ENCODE measurements around the gene BCL6. TPM values are rescaled to one million over a fixed set of nuclear protein-coding genes. Genes with fewer than 3 reads are reported as not detected.
"Not testable (repeated sequence)": the region's sequence is repeated elsewhere in the genome, so short reads cannot be mapped to it uniquely, and the experiment has no call there.

The BCL6 gene
- total RNA-seq, 4 donors from 2014 or later = 7.4 to 79.2 (median 25.7) TPM

DNA sequence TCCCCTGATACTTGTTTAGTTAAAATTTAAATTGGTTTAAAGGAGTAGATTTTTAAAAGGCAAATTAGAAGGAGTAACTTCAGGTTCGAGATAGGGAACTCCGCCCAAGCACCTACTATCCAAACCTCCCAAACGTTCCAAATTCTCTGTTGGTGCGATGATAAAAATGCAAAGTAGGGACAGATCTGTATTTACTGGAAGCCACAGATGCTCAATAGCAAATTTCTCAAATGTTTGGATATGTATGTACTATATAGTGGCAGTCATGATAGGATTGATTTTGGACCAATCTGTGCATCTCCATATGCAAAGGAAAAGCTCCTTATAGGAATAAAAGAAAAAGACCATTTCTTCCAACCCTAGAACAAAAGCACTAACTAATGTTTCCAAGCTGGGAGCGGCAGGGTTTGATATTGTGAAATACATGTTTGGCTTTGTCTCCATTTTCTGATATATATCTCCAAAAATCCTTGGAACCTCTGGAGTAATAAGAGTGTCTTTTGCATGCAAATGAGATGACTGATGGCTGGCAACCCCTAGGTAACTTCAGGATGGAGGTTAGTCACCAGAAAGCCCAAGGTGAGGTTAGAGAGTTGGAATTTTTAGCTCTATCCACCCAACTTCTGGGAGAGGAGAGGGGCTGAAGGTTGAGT is 58.5 kb downstream of the BCL6 start:
- Histone ChIP-seq H3K4me1 (no peaks in the 10 kb centered on the region), H3K4me3 (no peak overlapping the region), H3K27me3 (no peaks in the 10 kb centered on the region), H3K36me3 (no peaks in the 10 kb centered on the region), H3K27ac (no peak overlapping the region), H3K9me3 (peaks cover 0 to 5% (median 0%) of the 10 kb centered on the region in 4 donors)
- TF ChIP-seq POLR2A (IDR thresholded peaks at IDR 0.05) (no peak), CTCF (IDR thresholded peaks at IDR 0.05) (no peak)
- no peak for DNase-seq

- no peak overlapping the region for H3K4me3 ChIP-seq
- H3K4me1 ChIP-seq = no peaks in the 10 kb centered on the region
- H3K27ac ChIP-seq = no peak overlapping the region
- TF ChIP-seq POLR2A (IDR thresholded peaks at IDR 0.05) (no peak), CTCF (IDR thresholded peaks at IDR 0.05) (no peak)
- no peak for DNase-seq
- H3K9me3 ChIP-seq = peaks cover 0 to 5% (median 0%) of the 10 kb centered on the region in 4 donors
- no peaks in the 10 kb centered on the region for H3K27me3 ChIP-seq
- H3K36me3 ChIP-seq = no peaks in the 10 kb centered on the region
Measured at GRCh38 chr3:187685948-187686347, 59.3 kb downstream of the BCL6 start.

DNA sequence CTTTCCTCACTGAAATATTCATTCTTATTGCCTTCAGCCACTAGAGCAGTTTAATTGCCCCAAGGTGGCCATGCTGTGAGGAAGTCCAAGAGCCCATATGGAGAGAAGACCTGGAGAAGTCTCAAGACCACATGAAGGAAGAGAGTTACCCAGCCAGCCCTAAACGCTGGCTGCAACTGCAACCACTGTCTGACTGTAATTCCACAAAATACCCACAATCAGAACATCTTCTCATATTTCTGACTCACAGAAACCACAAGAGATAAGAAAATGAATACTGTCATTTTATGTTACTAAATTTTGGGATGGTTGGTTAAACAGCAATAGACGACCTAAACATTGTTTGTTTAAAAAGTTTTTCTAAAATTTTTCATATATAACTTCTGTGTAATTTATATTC is 60.4 kb downstream of the BCL6 start:
- peaks cover 0 to 5% (median 0%) of the 10 kb centered on the region in 4 donors for H3K9me3 ChIP-seq
- H3K36me3 ChIP-seq = no peaks in the 10 kb centered on the region
- no peak for DNase-seq
- H3K4me3 ChIP-seq = no peak overlapping the region
- no peak for TF ChIP-seq CTCF (IDR thresholded peaks at IDR 0.05)
- TF ChIP-seq POLR2A (IDR thresholded peaks at IDR 0.05) = no peak
- H3K27ac ChIP-seq = no peak overlapping the region
- no peaks in the 10 kb centered on the region for H3K27me3 ChIP-seq
- no peaks in the 10 kb centered on the region for H3K4me1 ChIP-seq

DNA sequence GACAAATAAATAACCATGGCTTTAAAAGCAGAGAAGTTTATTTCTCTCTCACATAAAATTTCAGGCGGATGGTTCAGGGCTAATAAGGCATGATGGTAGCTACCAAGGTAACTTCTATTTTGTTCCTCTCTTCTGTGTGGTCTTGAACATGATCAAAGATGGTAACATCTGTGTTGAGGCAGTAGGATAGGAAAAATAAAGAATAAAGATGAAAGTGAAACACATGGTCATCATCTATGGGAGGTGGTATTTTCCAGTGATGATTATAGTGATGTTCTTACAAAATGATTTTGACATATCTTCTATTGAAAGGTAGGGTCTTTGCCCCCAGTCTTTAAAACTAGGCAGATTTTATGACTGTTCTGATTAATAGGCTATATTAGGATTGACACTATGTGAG is 60.8 kb downstream of the BCL6 start:
- TF ChIP-seq CTCF (IDR thresholded peaks at IDR 0.05) (no peak), POLR2A (IDR thresholded peaks at IDR 0.05) (no peak)
- H3K4me3 ChIP-seq = no peak overlapping the region
- DNase-seq = no peak
- no peaks in the 10 kb centered on the region for H3K4me1 ChIP-seq
- no peaks in the 10 kb centered on the region for H3K27me3 ChIP-seq
- peaks cover 0 to 5% (median 0%) of the 10 kb centered on the region in 4 donors for H3K9me3 ChIP-seq
- no peaks in the 10 kb centered on the region for H3K36me3 ChIP-seq
- H3K27ac ChIP-seq = no peak overlapping the region

DNA sequence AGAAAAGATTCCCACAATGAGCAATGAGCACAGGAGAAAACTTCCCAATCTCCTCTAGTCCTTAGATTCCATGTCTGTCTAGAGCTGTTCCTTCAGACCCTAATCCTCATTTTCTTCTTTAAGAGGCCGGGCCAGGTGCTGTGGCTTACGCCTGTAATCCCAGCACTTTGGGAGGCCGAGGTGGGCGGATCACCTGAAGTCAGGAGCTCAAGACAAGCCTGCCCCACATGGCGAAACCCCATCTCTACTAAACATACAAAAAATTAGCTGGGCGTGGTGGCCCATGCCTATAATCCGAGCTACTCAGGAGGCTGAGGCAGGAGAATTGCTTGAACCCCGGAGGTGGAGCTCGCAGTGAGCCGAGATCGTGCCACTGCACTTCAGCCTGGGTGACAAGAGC is 63.5 kb downstream of the BCL6 start:
- H3K36me3 ChIP-seq, H3K9me3 ChIP-seq, H3K27ac ChIP-seq, DNase-seq, H3K4me1 ChIP-seq, H3K27me3 ChIP-seq, H3K4me3 ChIP-seq: not testable (repeated sequence)

DNA sequence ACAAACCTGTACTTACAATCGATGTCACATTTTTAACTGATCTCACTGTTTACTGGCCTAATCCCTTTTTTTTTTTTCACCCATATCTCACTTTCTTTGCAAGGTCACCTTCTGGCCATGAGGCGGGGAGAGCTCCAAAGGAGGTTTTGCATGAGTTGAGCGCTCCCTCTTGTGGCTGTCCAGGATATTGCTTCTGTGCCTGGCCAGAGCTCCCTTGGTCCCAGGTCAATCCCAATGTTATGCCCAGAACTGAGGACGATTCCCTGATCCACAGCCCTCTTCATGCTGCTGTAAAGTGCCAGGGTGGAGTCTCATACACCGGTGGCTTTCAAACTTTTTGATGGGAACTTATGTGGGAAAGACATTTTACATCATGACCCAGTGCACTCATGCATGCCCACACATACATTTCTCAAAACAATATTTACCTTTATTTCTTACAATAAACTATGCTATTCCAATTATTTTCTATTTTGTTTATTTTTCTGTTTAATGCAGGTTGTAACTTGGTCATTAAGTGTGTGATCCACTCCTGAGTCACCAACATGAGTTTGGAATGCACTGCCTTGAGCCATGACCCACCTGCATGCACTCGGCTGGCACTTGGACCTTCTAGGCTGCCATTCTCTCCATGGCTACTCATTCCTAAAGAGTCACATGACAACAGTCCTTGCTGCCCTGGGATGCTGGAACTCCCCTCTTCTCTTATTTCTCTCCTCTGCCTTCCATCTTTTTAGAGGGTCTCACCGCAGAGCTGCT is 65.5 kb downstream of the BCL6 start:
- peak; percentile 63 to 86 (median 77) for DNase-seq
- Histone ChIP-seq H3K4me3 (no peak overlapping the region), H3K36me3 (no peaks in the 10 kb centered on the region), H3K27me3 (no peaks in the 10 kb centered on the region), H3K4me1 (no peaks in the 10 kb centered on the region), H3K27ac (no peak overlapping the region), H3K9me3 (no peaks in the 10 kb centered on the region)
- TF ChIP-seq CTCF (IDR thresholded peaks at IDR 0.05) (peak; percentile 48 to 87 (median 82)), POLR2A (IDR thresholded peaks at IDR 0.05) (no peak)
